RWPE2 (cell line): Measurements from ENCODE around the gene FTSJ1.

ENCODE experiments used
- ATAC-seq: fragments of 200-7000 bp; cut with Tn5 transposase; 3 replicates; pipeline ENCODE4 v1.9.1; 2021; ENCODE audit warnings: low read depth
- DNase-seq: peaks from one replicate; pipeline ENCODE4 v3.0.0-alpha.2; 2020; ENCODE audit warnings: low spot score
- H3K27ac ChIP-seq: fragments of 450-650 bp; 2 replicates; pipeline ENCODE4 v1.5.1; 2017; ENCODE audit warnings: mild to moderate bottlenecking; ENCODE audit not compliant: poor library complexity, severe bottlenecking
- H3K27me3 ChIP-seq: fragments of 250-450 bp; sonication (Bioruptor Pico); 2 replicates; pipeline ENCODE4 v1.5.1; 2021; ENCODE audit warnings: mild to moderate bottlenecking, moderate library complexity; ENCODE audit not compliant: insufficient read depth, poor library complexity, severe bottlenecking
- H3K36me3 ChIP-seq: fragments of 250-450 bp; sonication (Bioruptor Pico); 2 replicates; pipeline ENCODE4 v1.5.1; 2020; ENCODE audit warnings: low read depth, mild to moderate bottlenecking, moderate library complexity
- H3K4me1 ChIP-seq: fragments of 250-450 bp; sonication (Bioruptor Pico); 2 replicates; pipeline ENCODE4 v1.5.1; 2021; ENCODE audit warnings: mild to moderate bottlenecking, moderate library complexity; ENCODE audit not compliant: insufficient read depth, poor library complexity, severe bottlenecking
- H3K4me3 ChIP-seq: fragments of 250-450 bp; sonication (Bioruptor Pico); 2 replicates; pipeline ENCODE4 v1.5.1; 2021; ENCODE audit warnings: mild to moderate bottlenecking, moderate library complexity; ENCODE audit not compliant: severe bottlenecking
- H3K9me3 ChIP-seq: fragments of 250-450 bp; sonication (Bioruptor Pico); 2 replicates; pipeline ENCODE4 v1.5.1; 2021; ENCODE audit warnings: mild to moderate bottlenecking, moderate library complexity; ENCODE audit not compliant: severe bottlenecking
- TF ChIP-seq, protein P1 (sequence below): fragments of 450-650 bp; IDR thresholded peaks from one replicate; pipeline ENCODE4 v1.5.1; 2017; ENCODE audit warnings: mild to moderate bottlenecking, moderate library complexity; ENCODE audit not compliant: poor library complexity, severe bottlenecking

FTSJ1 gene

DNA sequence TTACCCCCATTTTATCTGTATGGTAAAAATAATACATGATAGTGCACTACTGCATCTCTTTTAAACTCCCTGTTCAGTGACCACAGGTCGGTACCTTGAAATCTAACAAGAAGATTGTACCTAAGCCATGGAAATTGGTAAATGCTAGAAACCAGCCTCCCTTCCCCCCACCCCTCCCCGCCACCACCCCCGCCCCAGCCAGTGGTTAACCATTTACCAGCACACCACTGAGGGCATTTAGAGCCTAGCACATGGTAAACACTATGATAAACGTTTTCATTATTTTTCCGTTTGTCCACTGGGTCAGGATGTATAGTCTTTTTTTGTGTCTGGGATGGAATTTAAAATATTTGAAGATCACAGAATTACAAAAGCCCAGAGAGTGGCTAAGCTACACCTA is 703 bp upstream of the FTSJ1 start:
- Histone ChIP-seq H3K27me3 (no peaks in the 10 kb centered on the region), H3K36me3 (peaks cover 17% of the 10 kb centered on the region), H3K27ac (peak overlapping the region; percentile 74), H3K4me3 (peak overlapping the region; percentile 64), H3K9me3 (no peaks in the 10 kb centered on the region), H3K4me1 (no peaks in the 10 kb centered on the region)
- TF ChIP-seq, protein P1, sequence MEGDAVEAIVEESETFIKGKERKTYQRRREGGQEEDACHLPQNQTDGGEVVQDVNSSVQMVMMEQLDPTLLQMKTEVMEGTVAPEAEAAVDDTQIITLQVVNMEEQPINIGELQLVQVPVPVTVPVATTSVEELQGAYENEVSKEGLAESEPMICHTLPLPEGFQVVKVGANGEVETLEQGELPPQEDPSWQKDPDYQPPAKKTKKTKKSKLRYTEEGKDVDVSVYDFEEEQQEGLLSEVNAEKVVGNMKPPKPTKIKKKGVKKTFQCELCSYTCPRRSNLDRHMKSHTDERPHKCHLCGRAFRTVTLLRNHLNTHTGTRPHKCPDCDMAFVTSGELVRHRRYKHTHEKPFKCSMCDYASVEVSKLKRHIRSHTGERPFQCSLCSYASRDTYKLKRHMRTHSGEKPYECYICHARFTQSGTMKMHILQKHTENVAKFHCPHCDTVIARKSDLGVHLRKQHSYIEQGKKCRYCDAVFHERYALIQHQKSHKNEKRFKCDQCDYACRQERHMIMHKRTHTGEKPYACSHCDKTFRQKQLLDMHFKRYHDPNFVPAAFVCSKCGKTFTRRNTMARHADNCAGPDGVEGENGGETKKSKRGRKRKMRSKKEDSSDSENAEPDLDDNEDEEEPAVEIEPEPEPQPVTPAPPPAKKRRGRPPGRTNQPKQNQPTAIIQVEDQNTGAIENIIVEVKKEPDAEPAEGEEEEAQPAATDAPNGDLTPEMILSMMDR: no peak
- ATAC-seq: no peak
- DNase-seq: no peak

DNA sequence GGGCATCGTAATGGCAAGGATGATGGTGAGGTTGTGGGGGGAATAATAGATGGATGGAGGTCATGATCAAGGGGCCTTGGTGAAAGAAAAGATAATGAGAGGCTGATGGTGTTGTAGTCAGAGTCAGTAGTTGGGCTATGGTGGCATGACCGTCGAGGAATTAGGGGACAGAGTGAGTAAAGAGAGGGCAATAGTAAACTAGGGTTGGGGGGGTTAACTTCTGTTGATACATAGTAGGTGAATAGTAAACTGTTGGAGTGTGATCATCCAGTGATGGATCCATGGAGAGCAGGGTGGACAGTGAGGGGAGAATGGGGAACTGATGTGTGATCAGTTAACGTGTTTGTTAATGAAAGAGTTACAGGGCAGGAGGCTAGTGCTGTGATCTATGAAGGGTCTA is 920 bp downstream of the FTSJ1 start:
- Histone ChIP-seq H3K36me3 (peaks cover 31% of the 10 kb centered on the region), H3K4me3 (peak overlapping the region; percentile 64), H3K9me3 (no peaks in the 10 kb centered on the region), H3K27me3 (no peaks in the 10 kb centered on the region), H3K4me1 (no peaks in the 10 kb centered on the region), H3K27ac (peak overlapping the region; percentile 74)
- TF ChIP-seq, protein P1: no peak
- ATAC-seq (no peak), DNase-seq (no peak)

DNA sequence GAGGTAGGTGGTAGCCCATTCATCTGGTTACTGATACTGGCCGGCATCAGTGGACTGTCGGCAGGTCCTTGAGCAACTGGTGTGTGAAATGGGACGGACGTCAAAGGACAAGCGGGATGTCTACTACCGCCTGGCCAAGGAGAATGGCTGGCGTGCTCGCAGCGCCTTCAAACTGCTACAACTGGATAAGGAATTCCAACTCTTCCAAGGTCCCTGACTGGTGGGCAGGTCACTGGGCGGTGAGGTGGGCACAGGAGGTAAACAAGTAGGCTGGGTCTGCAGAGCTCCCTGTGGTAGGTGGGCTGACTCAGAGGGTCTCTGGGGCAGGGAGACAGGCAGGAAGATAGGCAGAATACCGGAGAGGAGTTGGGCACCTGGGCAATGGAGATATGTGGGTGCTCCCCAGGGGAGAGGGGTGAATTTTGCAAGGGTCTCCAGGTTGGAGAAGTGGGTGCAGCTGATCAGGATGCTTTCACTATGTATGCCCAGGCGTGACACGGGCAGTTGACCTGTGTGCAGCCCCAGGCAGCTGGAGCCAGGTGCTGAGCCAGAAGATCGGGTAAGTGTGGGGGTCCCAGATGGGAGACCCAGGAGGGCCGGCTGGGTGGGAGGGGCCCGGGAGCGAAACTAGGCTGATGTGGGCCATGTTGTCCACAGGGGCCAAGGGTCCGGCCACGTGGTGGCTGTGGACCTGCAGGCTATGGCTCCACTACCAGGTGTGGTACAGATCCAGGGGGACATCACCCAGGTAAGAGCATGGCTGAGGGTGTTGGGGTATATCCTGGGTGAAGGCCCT is 2.2 kb downstream of the FTSJ1 start:
- H3K36me3 ChIP-seq: peaks cover 43% of the 10 kb centered on the region
- H3K27ac ChIP-seq: peak overlapping the region; percentile 74
- TF ChIP-seq, protein P1: no peak
- ATAC-seq (no peak), DNase-seq (no peak)
- no peaks in the 10 kb centered on the region for H3K27me3 ChIP-seq
- no peaks in the 10 kb centered on the region for H3K4me1 ChIP-seq
- H3K4me3 ChIP-seq: no peak overlapping the region
- no peaks in the 10 kb centered on the region for H3K9me3 ChIP-seq

DNA sequence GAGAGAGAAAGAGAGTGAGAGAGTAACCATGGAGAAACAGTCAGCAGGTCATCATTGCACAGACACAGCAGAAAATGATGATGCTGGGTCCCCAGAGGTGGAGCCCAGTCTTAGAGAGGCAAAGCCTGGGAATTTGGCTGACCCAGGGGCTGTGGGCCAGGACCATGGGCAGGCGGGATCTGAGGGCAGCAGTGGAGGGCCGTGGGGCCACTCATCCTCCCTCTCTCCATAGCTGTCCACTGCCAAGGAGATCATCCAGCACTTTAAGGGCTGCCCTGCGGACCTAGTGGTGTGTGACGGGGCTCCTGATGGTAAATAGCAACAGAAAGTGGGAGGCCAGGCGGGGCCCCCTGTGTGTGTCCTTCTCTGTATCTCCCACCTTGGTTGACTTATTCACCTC is 2.8 kb downstream of the FTSJ1 start:
- no peaks in the 10 kb centered on the region for H3K27me3 ChIP-seq
- H3K4me3 ChIP-seq: no peak overlapping the region
- no peak for ATAC-seq

More for the DNA sequence above, 2.8 kb downstream of the FTSJ1 start:
- Histone ChIP-seq H3K27ac (peak overlapping the region; percentile 74), H3K9me3 (no peaks in the 10 kb centered on the region), H3K4me1 (no peaks in the 10 kb centered on the region), H3K36me3 (peaks cover 49% of the 10 kb centered on the region)
- DNase-seq: no peak
- TF ChIP-seq, protein P1: no peak
